Femur (tissue), 1 donor: Measurements from ENCODE around the gene AVPI1.

Experiments used
- DNase-seq: peaks from one replicate; pipeline ENCODE4 v3.0.0-alpha.2; 2017

Gene AVPI1, protein sequence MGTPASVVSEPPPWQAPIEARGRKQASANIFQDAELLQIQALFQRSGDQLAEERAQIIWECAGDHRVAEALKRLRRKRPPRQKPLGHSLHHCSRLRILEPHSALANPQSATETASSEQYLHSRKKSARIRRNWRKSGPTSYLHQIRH

GRCh38 chr10:97686962-97687784 is at the start of gene AVPI1:
Gene AVPI1 (minus strand): TSS chr10:97687241. CDS start chr10:97679905, 7,336 bp downstream.
- peak; percentile 97 for DNase-seq

DNA sequence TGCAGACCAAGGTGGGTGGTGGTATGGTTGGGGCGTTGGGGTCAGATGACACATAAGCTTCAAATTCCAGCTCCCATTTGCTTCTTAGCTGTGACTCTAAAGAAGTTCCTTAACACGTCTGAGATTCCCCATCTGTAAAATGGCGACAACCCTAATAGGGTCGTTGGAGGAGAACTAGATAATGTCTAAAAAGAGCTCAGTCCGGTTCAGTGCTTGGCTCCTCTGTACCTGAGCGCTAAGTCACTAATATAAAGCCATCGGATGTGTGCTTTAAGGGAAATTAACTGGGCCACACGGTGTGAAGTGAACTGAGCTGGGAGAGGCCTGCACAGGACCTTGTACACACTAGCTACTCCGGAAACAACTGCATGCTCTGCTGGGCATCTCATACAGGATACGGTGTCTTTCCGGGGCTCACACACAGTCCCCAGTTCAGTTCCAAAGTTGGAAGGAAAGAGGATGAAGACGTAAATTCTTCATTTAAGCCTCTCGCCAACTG is 49.4 kb upstream of the AVPI1 start:
- no peak for DNase-seq

GRCh38 chr10:97734021-97734420 is 47.0 kb upstream of the AVPI1 start:
- DNase-seq, result no peak

DNA sequence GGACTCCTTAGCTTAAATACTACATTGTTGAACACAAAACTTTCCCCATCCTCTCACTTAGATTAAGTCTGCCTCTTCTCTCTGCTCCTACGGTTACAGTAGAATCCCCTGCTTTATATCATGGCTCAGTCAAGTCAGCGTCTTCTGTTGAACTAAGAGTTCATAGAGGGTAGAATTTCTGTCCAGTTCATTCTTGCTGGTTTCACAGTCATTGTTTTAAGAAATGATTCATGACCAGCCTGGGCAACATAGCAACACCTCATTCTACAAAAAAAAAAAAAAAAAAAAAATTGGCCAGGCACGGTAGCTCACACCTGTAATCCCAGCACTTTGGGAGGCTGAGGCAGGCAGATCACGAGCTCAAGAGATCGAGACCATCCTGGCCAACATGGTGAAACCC is 46.2 kb upstream of the AVPI1 start:
- no peak for DNase-seq

DNA sequence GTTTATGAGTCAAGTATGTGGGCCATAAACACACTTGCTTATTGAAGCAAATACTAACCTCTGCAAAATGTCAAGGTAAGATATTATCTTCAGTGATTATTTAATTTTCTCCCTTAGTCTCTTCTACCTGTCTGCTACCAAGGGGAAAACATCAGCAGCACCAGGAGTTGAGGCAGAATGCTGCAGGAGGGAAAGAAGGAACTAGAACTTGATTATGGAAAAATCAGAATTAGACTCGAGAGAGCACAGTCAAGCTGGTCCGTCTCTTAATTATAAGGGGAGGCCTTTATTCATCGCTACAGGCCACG is 45.0 kb upstream of the AVPI1 start:
- DNase-seq, result no peak

- peak; percentile 82 for DNase-seq
Measured at GRCh38 chr10:97731346-97732051, 44.5 kb upstream of the AVPI1 start.

DNA sequence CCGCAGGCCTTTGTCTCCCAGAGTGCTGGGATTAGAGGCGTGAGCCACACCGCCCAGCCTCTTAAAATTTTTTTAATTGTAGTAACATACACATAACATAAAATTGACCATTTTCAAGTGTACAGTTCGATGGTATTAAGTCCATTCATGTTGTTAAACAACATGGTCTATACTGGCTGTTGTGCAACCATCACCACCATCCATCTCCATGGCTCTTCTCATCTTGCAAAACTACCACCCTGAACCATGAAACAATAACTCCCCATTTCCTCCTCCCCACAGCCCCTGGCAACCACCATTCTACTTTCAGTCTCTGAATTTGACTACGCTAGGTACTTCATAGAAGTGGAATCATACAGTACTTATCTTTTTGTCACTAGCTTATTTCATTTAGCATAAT is 42.0 kb upstream of the AVPI1 start:
- DNase-seq, result no peak

- DNase-seq, result peak; percentile 70
Measured at GRCh38 chr10:97726636-97727178, 39.7 kb upstream of the AVPI1 start.

- no peak for DNase-seq
Measured at GRCh38 chr10:97724341-97724941, 37.4 kb upstream of the AVPI1 start.

DNA sequence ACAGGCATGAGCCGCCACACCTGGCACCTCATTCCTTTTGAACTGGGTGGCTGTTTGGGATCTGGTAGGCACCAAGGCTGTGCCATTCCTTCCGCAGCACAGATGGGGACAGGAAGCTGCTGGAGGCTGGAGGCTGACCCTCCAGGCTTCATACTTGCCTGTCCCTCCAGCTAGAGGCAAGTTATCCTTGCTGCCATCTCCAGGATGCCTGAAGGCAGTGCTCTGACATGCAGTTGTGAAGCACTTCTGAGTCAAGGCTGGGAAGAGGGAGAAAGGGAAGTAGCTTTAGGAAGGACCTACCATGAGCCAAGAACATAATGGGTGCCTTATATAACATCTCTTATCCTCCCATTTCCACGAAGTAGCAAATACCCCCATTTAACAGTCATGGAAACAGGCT is 36.0 kb upstream of the AVPI1 start:
- DNase-seq, result no peak

DNA sequence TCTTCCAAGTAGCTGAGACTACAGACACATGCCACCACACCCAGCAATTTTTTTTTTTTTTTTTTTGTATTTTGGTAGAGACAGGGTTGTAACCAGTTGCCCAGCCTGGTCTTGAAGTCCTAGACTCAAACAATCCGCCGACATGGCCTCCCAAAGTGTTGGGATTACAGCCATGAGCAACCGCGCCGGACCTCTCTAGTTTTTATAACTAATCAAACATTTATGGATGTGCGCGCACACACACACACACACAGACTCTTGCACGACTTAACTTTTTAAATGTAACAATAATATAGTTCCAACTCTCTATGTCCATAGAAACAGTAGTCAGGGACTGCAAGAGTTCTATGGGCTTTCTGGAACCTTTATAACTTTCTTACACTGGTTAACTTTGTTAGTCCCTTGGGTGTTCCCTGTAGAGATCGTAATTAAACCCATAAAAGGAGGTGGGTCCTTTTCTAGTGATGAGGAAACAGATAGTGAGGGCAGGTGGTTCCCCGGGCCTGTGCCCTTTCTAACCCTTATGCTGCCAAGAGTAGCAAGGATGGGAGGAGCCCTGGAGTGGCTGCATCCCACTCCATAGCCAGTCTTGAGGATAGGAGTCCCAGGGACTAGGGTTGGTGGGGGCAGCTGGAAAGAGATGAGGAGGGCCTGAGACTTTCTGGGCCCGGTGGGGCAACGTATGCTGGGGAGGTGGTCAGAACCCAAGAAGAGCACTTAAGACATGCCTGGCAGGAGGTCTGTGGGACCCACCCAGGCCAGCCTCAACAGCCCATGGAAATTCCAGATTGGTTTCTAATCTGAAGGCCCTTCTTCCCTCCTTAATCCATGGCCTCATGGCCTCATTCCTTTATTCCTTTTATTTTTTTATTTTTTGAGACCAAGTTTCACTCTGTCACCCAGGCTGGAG is 35.1 kb upstream of the AVPI1 start:
- DNase-seq, result no peak

GRCh38 chr10:97719602-97720001 is 32.6 kb upstream of the AVPI1 start:
- no peak for DNase-seq

DNA sequence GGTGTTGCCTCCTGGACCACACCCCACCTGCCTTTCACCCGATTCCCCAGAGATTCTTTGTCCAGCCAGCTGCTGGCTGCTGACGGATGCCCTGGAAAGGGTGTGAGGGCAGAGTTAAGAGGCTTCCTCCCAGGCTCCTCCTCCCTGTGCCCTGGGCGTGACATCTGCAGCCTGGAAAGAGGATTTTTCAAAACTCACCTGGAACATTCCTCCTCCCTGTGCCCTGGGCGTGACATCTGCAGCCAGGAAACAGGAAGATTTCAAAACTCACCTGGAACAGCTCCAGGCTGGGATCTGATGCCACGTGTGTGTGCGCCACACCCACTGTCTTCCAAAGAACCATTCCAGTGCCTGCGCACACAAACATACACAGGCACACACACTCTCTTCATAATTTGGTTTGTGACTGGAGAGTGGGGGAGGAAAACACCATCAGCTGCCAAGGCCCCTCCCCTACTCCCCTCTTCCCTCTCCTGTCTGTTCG is 31.7 kb upstream of the AVPI1 start:
- no peak for DNase-seq

GRCh38 chr10:97718178-97718577 is 31.1 kb upstream of the AVPI1 start:
- no peak for DNase-seq

GRCh38 chr10:97717627-97718026 is 30.6 kb upstream of the AVPI1 start:
- no peak for DNase-seq

DNA sequence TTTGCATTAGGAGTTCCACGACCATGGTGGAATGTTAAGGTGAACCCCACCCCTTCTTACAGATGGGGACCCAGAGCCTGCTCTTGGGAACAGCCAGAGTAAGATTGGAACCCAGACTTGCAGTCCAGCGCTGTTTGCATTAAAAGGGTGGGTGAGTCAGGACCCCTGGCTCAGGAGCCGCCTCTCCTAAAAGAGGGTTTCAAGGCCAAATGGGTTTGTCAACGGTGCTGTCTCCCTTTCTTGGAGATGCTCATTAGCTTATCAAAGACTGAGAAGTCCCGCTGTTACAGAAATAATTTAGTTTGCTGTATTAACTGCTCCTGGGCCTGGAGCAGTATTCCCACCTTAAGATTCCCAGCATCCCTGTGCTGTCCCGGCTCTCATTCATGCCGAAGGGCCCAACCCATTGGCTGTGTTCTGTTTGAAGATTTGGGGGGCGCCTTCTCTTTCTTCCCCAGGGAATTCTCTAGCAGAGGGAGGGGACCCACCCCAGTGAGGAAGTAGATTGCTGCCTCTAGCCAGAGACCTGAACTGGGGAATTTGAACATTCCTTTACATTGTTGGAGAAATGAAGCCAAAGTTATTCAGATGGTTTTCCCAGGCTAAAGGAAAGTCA is 28.3 kb upstream of the AVPI1 start:
- no peak for DNase-seq

GRCh38 chr10:97714401-97715258 is 27.6 kb upstream of the AVPI1 start:
- DNase-seq, result peak; percentile 90

- DNase-seq, result peak; percentile 81
Measured at GRCh38 chr10:97713826-97714400, 26.9 kb upstream of the AVPI1 start.

- DNase-seq, result peak; percentile 93
Measured at GRCh38 chr10:97713339-97713825, 26.3 kb upstream of the AVPI1 start, which contains the start of gene MARVELD1. Gene MARVELD1 (plus strand): TSS chr10:97713730. CDS start chr10:97713877, 147 bp downstream.
